GM06990 (cell line): ENCODE measurements around the gene SOX2.

Source experiments
- DNase-seq: peaks from one replicate; pipeline ENCODE4 v3.0.0-alpha.2; 2011; ENCODE audit not compliant: insufficient read length; ENCODE audit errors: extremely low read depth
- H3K27me3 ChIP-seq: replicated peaks from 2 replicates; pipeline ENCODE4 v1.6.0; 2011; ENCODE audit warnings: low read length; ENCODE audit not compliant: control insufficient read depth, insufficient read depth
- H3K36me3 ChIP-seq: 2 replicates; pipeline ENCODE4 v1.5.1; 2011; ENCODE audit warnings: low read length; ENCODE audit not compliant: control insufficient read depth, insufficient read depth
- H3K4me3 ChIP-seq: replicated peaks from 2 replicates; pipeline ENCODE4 v1.5.1; 2011; ENCODE audit warnings: low read depth, mild to moderate bottlenecking, control low read depth, low read length
- CTCF ChIP-seq: IDR thresholded peaks from 2 replicates; pipeline ENCODE4 v1.5.1; 2011; ENCODE audit warnings: low read length, control low read depth, mild to moderate bottlenecking, inconsistent platforms; ENCODE audit not compliant: insufficient read depth, poor library complexity, severe bottlenecking

Gene SOX2

GRCh38 chr3:181710345-181711291 is 1.1 kb upstream of the SOX2 start:
- Histone ChIP-seq H3K36me3 (no peaks in the 10 kb centered on the region), H3K27me3 (peaks cover 7% of the 10 kb centered on the region), H3K4me3 (no peak overlapping the region)
- peak; percentile 48 for DNase-seq
- no peak for TF ChIP-seq CTCF

- Histone ChIP-seq H3K4me3 (peak overlapping the region; percentile 43; the same call in 1 of the 2 replicates), H3K27me3 (peaks cover 7% of the 10 kb centered on the region), H3K36me3 (no peaks in the 10 kb centered on the region)
- TF ChIP-seq CTCF, result no peak
- no peak for DNase-seq
These were observed 464 bp downstream of the SOX2 start for GRCh38 chr3:181712226-181712552.

GRCh38 chr3:181712553-181713279 is 991 bp downstream of the SOX2 start:
- H3K4me3 ChIP-seq, result peak overlapping the region; percentile 30; the same call in 1 of the 2 replicates

GRCh38 chr3:181713280-181713647 is 1.5 kb downstream of the SOX2 start:
- Histone ChIP-seq H3K4me3 (no peak overlapping the region), H3K27me3 (peaks cover 7% of the 10 kb centered on the region), H3K36me3 (no peaks in the 10 kb centered on the region)
- DNase-seq, result no peak
- no peak for TF ChIP-seq CTCF

More at GRCh38 chr3:181712553-181713279, 991 bp downstream of the SOX2 start:
- no peak for TF ChIP-seq CTCF
- DNase-seq, result peak; percentile 75
- peaks cover 7% of the 10 kb centered on the region for H3K27me3 ChIP-seq
- no peaks in the 10 kb centered on the region for H3K36me3 ChIP-seq

- peaks cover 7% of the 10 kb centered on the region for H3K27me3 ChIP-seq
- H3K4me3 ChIP-seq, result no peak overlapping the region
- peak; percentile 29 for DNase-seq
- no peak for TF ChIP-seq CTCF
- no peaks in the 10 kb centered on the region for H3K36me3 ChIP-seq
These were observed 2.2 kb downstream of the SOX2 start for GRCh38 chr3:181713676-181714612.
